ENCODE data around the gene APC2. TPM values are rescaled to one million over a fixed set of nuclear protein-coding genes. Genes with fewer than 3 reads are reported as not detected.

Gene APC2
- total RNA-seq, 1 experiment from 2014 or later, result 1.4 TPM

DNA sequence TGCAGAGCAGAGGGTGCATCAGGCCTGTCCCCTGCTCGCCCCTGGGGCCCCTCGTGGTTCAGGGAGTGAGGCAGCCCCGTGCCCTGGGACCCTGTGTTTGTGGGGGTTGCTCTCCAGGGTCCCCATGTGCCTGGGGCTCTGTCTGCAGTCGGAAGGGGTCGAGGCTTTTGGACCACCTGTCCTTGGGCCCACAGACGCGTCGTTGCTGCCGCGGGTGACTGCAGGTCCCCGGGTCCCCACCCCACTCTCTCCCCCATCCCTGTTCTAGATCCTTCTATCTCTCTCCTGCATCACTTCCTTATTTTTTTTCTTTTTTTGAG is 38.3 kb downstream of the APC2 start:
- Mint-ChIP-seq H3K9me3 (no peaks in the 10 kb centered on the region), H3K27me3 (ENCODE audit: low read depth) (peaks cover 18% of the 10 kb centered on the region), H3K4me3 (no peak overlapping the region), H3K36me3 (no peaks in the 10 kb centered on the region), H3K4me1 (peaks cover 6% of the 10 kb centered on the region), H3K27ac (no peak overlapping the region)
- ATAC-seq, result no peak
- no peak for DNase-seq (ENCODE audit: low spot score)
- POLR2A ChIA-PET, result no interaction called here
- CTCF ChIA-PET, result no interaction called here
- no peak for TF ChIP-seq SOX15 (CRISPR knock-in tag; IDR thresholded peaks at IDR 0.05)
- TF ChIP-seq NR2C2 (CRISPR knock-in tag; IDR thresholded peaks at IDR 0.05), result no peak
- TF ChIP-seq NFE2L1 (CRISPR knock-in tag; IDR thresholded peaks at IDR 0.05), result no peak
- TF ChIP-seq AR (CRISPR knock-in tag; IDR thresholded peaks at IDR 0.05), result no peak
- TF ChIP-seq EMX1 (CRISPR knock-in tag; IDR thresholded peaks at IDR 0.05), result no peak
- TF ChIP-seq ZNF281 (CRISPR knock-in tag; IDR thresholded peaks at IDR 0.05), result no peak
- TF ChIP-seq, protein P1, sequence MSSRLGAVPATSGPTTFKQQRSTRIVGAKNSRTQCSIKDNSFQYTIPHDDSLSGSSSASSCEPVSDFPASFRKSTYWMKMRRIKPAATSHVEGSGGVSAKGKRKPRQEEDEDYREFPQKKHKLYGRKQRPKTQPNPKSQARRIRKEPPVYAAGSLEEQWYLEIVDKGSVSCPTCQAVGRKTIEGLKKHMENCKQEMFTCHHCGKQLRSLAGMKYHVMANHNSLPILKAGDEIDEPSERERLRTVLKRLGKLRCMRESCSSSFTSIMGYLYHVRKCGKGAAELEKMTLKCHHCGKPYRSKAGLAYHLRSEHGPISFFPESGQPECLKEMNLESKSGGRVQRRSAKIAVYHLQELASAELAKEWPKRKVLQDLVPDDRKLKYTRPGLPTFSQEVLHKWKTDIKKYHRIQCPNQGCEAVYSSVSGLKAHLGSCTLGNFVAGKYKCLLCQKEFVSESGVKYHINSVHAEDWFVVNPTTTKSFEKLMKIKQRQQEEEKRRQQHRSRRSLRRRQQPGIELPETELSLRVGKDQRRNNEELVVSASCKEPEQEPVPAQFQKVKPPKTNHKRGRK (CRISPR knock-in tag; IDR thresholded peaks at IDR 0.05; ENCODE audit: borderline replicate concordance), result no peak
- no peak for TF ChIP-seq ETV6 (CRISPR knock-in tag; IDR thresholded peaks at IDR 0.05)
- no peak for TF ChIP-seq TEAD4 (CRISPR knock-in tag; IDR thresholded peaks at IDR 0.05)
- no peak for TF ChIP-seq USF1 (CRISPR knock-in tag; IDR thresholded peaks at IDR 0.05)
- no peak for TF ChIP-seq RELA (CRISPR knock-in tag; IDR thresholded peaks at IDR 0.05; ENCODE audit: borderline replicate concordance)

- H3K4me3 Mint-ChIP-seq, result peak overlapping the region; percentile 60
- H3K36me3 Mint-ChIP-seq, result no peaks in the 10 kb centered on the region
- H3K9me3 Mint-ChIP-seq, result no peaks in the 10 kb centered on the region
- H3K27me3 Mint-ChIP-seq (ENCODE audit: low read depth), result peaks cover 24% of the 10 kb centered on the region
- no peak overlapping the region for H3K27ac Mint-ChIP-seq
- ChIA-PET POLR2A (interaction anchor here (1.1 to 1.8 kb wide), 2 partner anchors 23 to 34 kb away, joined by 3 to 5 read pairs; no protein-coding TSS in a partner anchor), CTCF (interaction anchor here (1.2 to 1.6 kb wide), 2 partner anchors 34 to 37 kb away, joined by 3 to 4 read pairs; no protein-coding TSS in a partner anchor)
- TF ChIP-seq PREB (CRISPR knock-in tag; IDR thresholded peaks at IDR 0.05; ENCODE audit: borderline replicate concordance) (no peak), ZBTB43 (CRISPR knock-in tag; IDR thresholded peaks at IDR 0.05) (no peak)
- ATAC-seq, result no peak
- no peak for DNase-seq (ENCODE audit: low spot score)
- peaks cover 6% of the 10 kb centered on the region for H3K4me1 Mint-ChIP-seq
Measured at GRCh38 chr19:1489463-1490310, 39.8 kb downstream of the APC2 start.

Measured in WTC11 (cell line).